Spleen (tissue), 11 donors: Measurements from ENCODE around the gene TCHP. TPM values are rescaled to one million over a fixed set of nuclear protein-coding genes. Genes with fewer than 3 reads are reported as not detected.
A peak's percentile ranks its signal among the peaks of the same experiment; 100 is the strongest.

ENCODE experiments used
- DNase-seq: peaks from one replicate; pipeline ENCODE4 v3.0.0-alpha.2; 2020
- H3K27ac ChIP-seq, 8 donors: fragments of 200-600 bp; sonication (generic) in 7 of 8; 1 replicate in 4 of 8; 2 replicates in 4 of 8; pipeline versions ENCODE4 v1.5.0 to v1.8.0; 2016 to 2021; ENCODE audit warnings: inconsistent platforms in 4 of 8, mild to moderate bottlenecking in 4 of 8, moderate library complexity in 1 of 8
- H3K27me3 ChIP-seq, 7 donors: fragments of 200-600 bp; sonication (generic) in 6 of 7; replicated peaks in 1 of 7; 1 replicate in 4 of 7; 2 replicates in 3 of 7; pipeline versions ENCODE4 v1.5.0 to v1.8.0; 2016 to 2021; ENCODE audit warnings: inconsistent platforms in 3 of 7, mild to moderate bottlenecking in 1 of 7
- H3K36me3 ChIP-seq, 6 donors: fragments of 200-600 bp; sonication (generic) in 5 of 6; 1 replicate in 4 of 6; 2 replicates in 2 of 6; pipeline versions ENCODE4 v1.5.0 to v1.8.0; 2016 to 2021; ENCODE audit warnings: inconsistent platforms in 2 of 6
- H3K4me1 ChIP-seq, 6 donors: fragments of 200-600 bp; sonication (generic) in 5 of 6; 1 replicate in 3 of 6; 2 replicates in 3 of 6; pipeline versions ENCODE4 v1.5.0 to v1.8.0; 2016 to 2021; ENCODE audit warnings: inconsistent platforms in 3 of 6
- H3K4me3 ChIP-seq, 8 donors: fragments of 200-600 bp; sonication (generic) in 7 of 8; 1 replicate in 4 of 8; 2 replicates in 4 of 8; pipeline versions ENCODE4 v1.5.0 to v1.8.0; 2016 to 2021; ENCODE audit warnings: inconsistent platforms in 4 of 8, mild to moderate bottlenecking in 4 of 8, moderate library complexity in 2 of 8
- H3K9me3 ChIP-seq, 8 donors: fragments of 200-600 bp; sonication (generic) in 7 of 8; 1 replicate in 4 of 8; 2 replicates in 4 of 8; pipeline versions ENCODE4 v1.5.0 to v1.8.0; 2016 to 2021; ENCODE audit warnings: inconsistent platforms in 4 of 8
- CTCF ChIP-seq, 11 experiments: fragments of 200-600 bp in 7 of 11; fragments of 450-650 bp in 4 of 11; sonication (generic) in 4 of 11; IDR thresholded peaks in 8 of 11; conservative IDR thresholded peaks in 3 of 11; 1 replicate in 7 of 11; 2 replicates in 4 of 11; pipeline versions ENCODE4 v1.4.0 to v1.8.0; 2016 to 2021; ENCODE audit warnings: antibody characterized with exemption in 11 of 11, inconsistent platforms in 4 of 11, mild to moderate bottlenecking in 1 of 11
- POLR2A ChIP-seq, 3 donors: fragments of 450-650 bp; IDR thresholded peaks; one replicate each; pipeline ENCODE4 v1.5.1; 2017; ENCODE audit warnings: antibody characterized with exemption in 3 of 3, mild to moderate bottlenecking in 1 of 3
- POLR2AphosphoS5 ChIP-seq, 3 donors: sonication (generic); formaldehyde crosslinking; IDR thresholded peaks; one replicate each; pipeline ENCODE4 v1.5.1; 2017; ENCODE audit warnings: antibody characterized with exemption in 3 of 3
- WGBS, 5 donors: extraction: QIAGEN DNeasy Blood & Tissue Kit in 3 of 5; methylation state at CpG; one replicate each; pipeline versions ENCODE4 v1.1.5 to v1.1.7; 2013 to 2018; 5-methylcytosine and 5-hydroxymethylcytosine counted together
- intact Hi-C: fragments of 100-400 bp; cut with DNase I; formaldehyde crosslinking; loops from one replicate; pipeline ENCODE4 v1.15.0; 2023; ENCODE audit warnings: low total_unique reads
- polyA plus RNA-seq, 3 donors: library from polyadenylated mRNA; stranded (reverse); fragments of 200-250 nt; gene quantifications; one replicate each; pipeline ENCODE4 v1.2.1, GENCODE V29; 2013
- total RNA-seq, 7 donors: library from RNA; depleted of rRNA in 3 of 7; stranded (reverse); fragments of >200 nt in 3 of 7; fragmentation: NEBNext Ultra II Directional in 4 of 7; extraction: Animal tissue kit (Norgen Biotek cat#: 25700) in 4 of 7; gene quantifications; one replicate each; pipeline versions ENCODE4 v1.1.0 to v1.2.1, GENCODE V29; 2016 to 2021
- donor health status: healthy with polysubstance abuse.
- donor health status: DM: no; HTN: no; CAD: no; lungs with moderate emphysema.
- donor health status: DM: no; HTN: no; CAD: no.
- donor health status: Bipolar disorder and iron deficiency.
- donor health status: healthy.
- donor health status: DM: no; HTN: no; CAD: no.
- donor health status: DM: yes; HTN: yes; CAD: no.

The TCHP gene
- total and polyA plus RNA-seq, 10 donors: 7.3 to 35.9 (median 24.5) TPM

GRCh38 chr12:109878247-109878625, 21.8 kb upstream of the TCHP start:
- 74 to 90% (median 87%) methylated on average over 3 of the region's 3 CpGs for WGBS, 5 donors
- DNase-seq: no peak

GRCh38 chr12:109878749-109879148, 21.3 kb upstream of the TCHP start:
- H3K27ac ChIP-seq: peak overlapping the region in 3 of 8 donors; percentile 90 to 94 (median 93)
- TF ChIP-seq CTCF (IDR thresholded peaks at IDR 0.05 in 8 of 11, conservative IDR thresholded peaks at IDR 0.05 in 3 of 11) (no peak), POLR2AphosphoS5 (IDR thresholded peaks at IDR 0.05) (no peak), POLR2A (IDR thresholded peaks at IDR 0.05) (no peak)
- intact Hi-C loops: no loop called here
- H3K36me3 ChIP-seq: peaks cover 0 to 4% (median 0%) of the 10 kb centered on the region in 6 donors
- WGBS, 5 donors: 52 to 74% (median 60%) methylated on average over 7 of the region's 7 CpGs
- no peaks in the 10 kb centered on the region for H3K27me3 ChIP-seq
- DNase-seq: no peak
- peaks cover 22 to 73% (median 53%) of the 10 kb centered on the region in 6 donors for H3K4me1 ChIP-seq
- no peaks in the 10 kb centered on the region for H3K9me3 ChIP-seq
- peak overlapping the region; percentile 7 to 92 (median 70) for H3K4me3 ChIP-seq

More at GRCh38 chr12:109878247-109878625, 21.8 kb upstream of the TCHP start:
- intact Hi-C loops: no loop called here
- peaks cover 22 to 76% (median 53%) of the 10 kb centered on the region in 6 donors for H3K4me1 ChIP-seq
- H3K36me3 ChIP-seq: peaks cover 0 to 4% (median 0%) of the 10 kb centered on the region in 6 donors
- H3K27me3 ChIP-seq: no peaks in the 10 kb centered on the region
- H3K4me3 ChIP-seq: peak overlapping the region in 1 of 8 donors; percentile 92
- TF ChIP-seq CTCF (IDR thresholded peaks at IDR 0.05 in 8 of 11, conservative IDR thresholded peaks at IDR 0.05 in 3 of 11) (no peak), POLR2A (IDR thresholded peaks at IDR 0.05) (no peak), POLR2AphosphoS5 (IDR thresholded peaks at IDR 0.05) (no peak)
- H3K9me3 ChIP-seq: no peaks in the 10 kb centered on the region
- H3K27ac ChIP-seq: no peak overlapping the region

- 8 to 19% (median 12%) methylated on average over 13 of the region's 13 CpGs for WGBS, 5 donors
- Histone ChIP-seq H3K9me3 (no peaks in the 10 kb centered on the region), H3K4me3 (peak overlapping the region; percentile 55 to 92 (median 72)), H3K4me1 (peaks cover 22 to 66% (median 53%) of the 10 kb centered on the region in 6 donors), H3K27ac (peak overlapping the region; percentile 67 to 94 (median 90)), H3K36me3 (peaks cover 0 to 4% (median 0%) of the 10 kb centered on the region in 6 donors), H3K27me3 (no peaks in the 10 kb centered on the region)
- TF ChIP-seq CTCF (IDR thresholded peaks at IDR 0.05 in 8 of 11, conservative IDR thresholded peaks at IDR 0.05 in 3 of 11): no peak
- TF ChIP-seq POLR2AphosphoS5 (IDR thresholded peaks at IDR 0.05): no peak
- no peak for TF ChIP-seq POLR2A (IDR thresholded peaks at IDR 0.05)
- DNase-seq: no peak
- intact Hi-C loops: loop anchor here (10.0 kb wide), 1 partner anchor 75 kb away; no protein-coding TSS in a partner anchor
These were observed 20.6 kb upstream of the TCHP start for GRCh38 chr12:109879351-109880042.
